Measurements from ENCODE around the gene ITGA11. TPM values are rescaled to one million over a fixed set of nuclear protein-coding genes. Genes with fewer than 3 reads are reported as not detected.

The ITGA11 gene
- 10 to 100 TPM in 1 of 7 donors, 1 to 10 TPM in 6; 4.7 to 17.2 (median 7.2) TPM for total RNA-seq
- 1 to 10 TPM in 1 of 3 donors, under 1 TPM in 2; 0.27 to 1.1 (median 0.37) TPM for polyA plus RNA-seq
- long read RNA-seq, donor 1, partial matches to known transcripts = 0 of 2 reads
- long read RNA-seq, donor 1, other reads (novel, unspliced or antisense) = 0 of 2 reads
- long read RNA-seq, donor 2 = 0 reads

GRCh38 chr15:68431792-68432401 is at the start of gene ITGA11:
TSS of gene ITGA11 (minus strand) at chr15:68432163. CDS start at chr15:68432066, 97 bp downstream.
- TF ChIP-seq CTCF (IDR thresholded peaks at IDR 0.05 in 8 of 11, conservative IDR thresholded peaks at IDR 0.05 in 3 of 11) = no peak
- TF ChIP-seq POLR2AphosphoS5 (IDR thresholded peaks at IDR 0.05) = peak; percentile 23 to 61 (median 56)
- TF ChIP-seq POLR2A (IDR thresholded peaks at IDR 0.05) = no peak
- peaks cover 0 to 26% (median 17%) of the 10 kb centered on the region in 6 donors for H3K4me1 ChIP-seq
- no peaks in the 10 kb centered on the region for H3K9me3 ChIP-seq
- intact Hi-C loops (cut with DNase I; ENCODE audit: low total_unique reads) = no loop called here
- no peak for DNase-seq
- H3K36me3 ChIP-seq = no peaks in the 10 kb centered on the region
- 0 to 2% (median 1%) methylated on average over 8 to 49 of the region's 49 CpGs for WGBS, 5 donors
- peaks cover 0 to 80% (median 27%) of the 10 kb centered on the region in 7 donors for H3K27me3 ChIP-seq (replicated peaks in 1 of 7)
- peak within 1 kb of the TSS in 6 of 8 donors; percentile 31 to 62 (median 41) for H3K27ac ChIP-seq
- peak within 1 kb of the TSS; percentile 18 to 67 (median 38) for H3K4me3 ChIP-seq

GRCh38 chr15:68481321-68481720 is 49.4 kb upstream of the ITGA11 start:
- H3K27ac ChIP-seq = no peak overlapping the region

GRCh38 chr15:68480296-68480695 is 48.3 kb upstream of the ITGA11 start:
- no peak for TF ChIP-seq POLR2A (IDR thresholded peaks at IDR 0.05)
- no peak for TF ChIP-seq CTCF (IDR thresholded peaks at IDR 0.05 in 8 of 11, conservative IDR thresholded peaks at IDR 0.05 in 3 of 11)
- no peak for TF ChIP-seq POLR2AphosphoS5 (IDR thresholded peaks at IDR 0.05)
- intact Hi-C loops (cut with DNase I; ENCODE audit: low total_unique reads) = no loop called here

More at GRCh38 chr15:68481321-68481720, 49.4 kb upstream of the ITGA11 start:
- WGBS, 5 donors = 57 to 73% (median 59%) methylated on average over 3 of the region's 3 CpGs
- TF ChIP-seq POLR2AphosphoS5 (IDR thresholded peaks at IDR 0.05) = no peak
- no peak for TF ChIP-seq POLR2A (IDR thresholded peaks at IDR 0.05)
- no peak for TF ChIP-seq CTCF (IDR thresholded peaks at IDR 0.05 in 8 of 11, conservative IDR thresholded peaks at IDR 0.05 in 3 of 11)
- intact Hi-C loops (cut with DNase I; ENCODE audit: low total_unique reads) = no loop called here
- no peaks in the 10 kb centered on the region for H3K9me3 ChIP-seq
- no peak for DNase-seq
- H3K4me1 ChIP-seq = peaks cover 0 to 20% (median 6%) of the 10 kb centered on the region in 6 donors
- peaks cover 0 to 19% (median 0%) of the 10 kb centered on the region in 7 donors for H3K27me3 ChIP-seq (replicated peaks in 1 of 7)
- no peaks in the 10 kb centered on the region for H3K36me3 ChIP-seq
- no peak overlapping the region for H3K4me3 ChIP-seq

GRCh38 chr15:68479870-68480269 is 47.9 kb upstream of the ITGA11 start:
- Histone ChIP-seq H3K27ac (no peak overlapping the region), H3K36me3 (no peaks in the 10 kb centered on the region), H3K4me3 (no peak overlapping the region), H3K9me3 (no peaks in the 10 kb centered on the region), H3K4me1 (peaks cover 0 to 6% (median 0%) of the 10 kb centered on the region in 6 donors), H3K27me3 (replicated peaks in 1 of 7) (peaks cover 0 to 12% (median 0%) of the 10 kb centered on the region in 7 donors)
- intact Hi-C loops (cut with DNase I; ENCODE audit: low total_unique reads) = no loop called here
- WGBS, 5 donors = 76 to 96% (median 88%) methylated on average over 4 of the region's 4 CpGs
- DNase-seq = no peak
- no peak for TF ChIP-seq CTCF (IDR thresholded peaks at IDR 0.05 in 8 of 11, conservative IDR thresholded peaks at IDR 0.05 in 3 of 11)
- TF ChIP-seq POLR2AphosphoS5 (IDR thresholded peaks at IDR 0.05) = no peak
- no peak for TF ChIP-seq POLR2A (IDR thresholded peaks at IDR 0.05)

More at GRCh38 chr15:68480296-68480695, 48.3 kb upstream of the ITGA11 start:
- Histone ChIP-seq H3K27ac (no peak overlapping the region), H3K4me3 (no peak overlapping the region), H3K9me3 (no peaks in the 10 kb centered on the region), H3K4me1 (peaks cover 0 to 10% (median 0%) of the 10 kb centered on the region in 6 donors), H3K27me3 (replicated peaks in 1 of 7) (peaks cover 0 to 14% (median 0%) of the 10 kb centered on the region in 7 donors), H3K36me3 (no peaks in the 10 kb centered on the region)
- 69 to 96% (median 88%) methylated on average over 5 of the region's 5 CpGs for WGBS, 5 donors
- DNase-seq = no peak

All from spleen (tissue), 13 donors.